Measurements from ENCODE around the gene ADAMTS12.

ADAMTS12 gene

DNA sequence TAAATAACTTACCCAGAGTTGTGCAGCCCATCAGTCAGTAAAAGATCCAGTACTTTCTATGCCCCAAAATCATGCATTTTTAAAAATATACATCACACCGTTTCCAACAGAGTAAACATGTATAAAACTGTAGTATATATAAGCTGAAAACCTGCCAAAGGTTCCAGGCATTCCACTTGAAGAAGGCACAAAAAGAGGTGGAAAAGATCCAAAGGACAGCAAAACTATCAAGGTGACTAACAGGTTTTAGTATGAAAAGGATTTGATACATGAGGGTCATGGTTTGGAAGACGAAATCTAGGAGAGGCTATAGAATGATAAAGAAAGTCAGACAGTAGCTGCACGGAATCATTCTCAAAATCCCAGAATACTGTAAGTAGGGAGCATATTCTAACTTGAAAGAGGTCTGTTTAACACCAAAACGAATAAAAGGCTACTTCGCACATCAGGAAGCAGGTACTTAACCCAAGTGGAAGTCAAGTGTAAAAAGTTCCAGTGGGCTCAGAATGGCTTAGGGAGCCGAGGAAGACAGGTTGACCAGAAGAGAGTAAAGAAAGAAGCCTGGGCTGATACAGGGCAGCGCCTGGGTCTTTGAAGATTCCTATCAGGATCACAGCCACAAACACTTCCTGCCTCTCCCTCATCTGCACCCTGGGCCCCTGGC is 207.2 kb downstream of the ADAMTS12 start:
- no peak for DNase-seq (ENCODE audit: extremely low read depth, low read depth)
- TF ChIP-seq, protein P1, sequence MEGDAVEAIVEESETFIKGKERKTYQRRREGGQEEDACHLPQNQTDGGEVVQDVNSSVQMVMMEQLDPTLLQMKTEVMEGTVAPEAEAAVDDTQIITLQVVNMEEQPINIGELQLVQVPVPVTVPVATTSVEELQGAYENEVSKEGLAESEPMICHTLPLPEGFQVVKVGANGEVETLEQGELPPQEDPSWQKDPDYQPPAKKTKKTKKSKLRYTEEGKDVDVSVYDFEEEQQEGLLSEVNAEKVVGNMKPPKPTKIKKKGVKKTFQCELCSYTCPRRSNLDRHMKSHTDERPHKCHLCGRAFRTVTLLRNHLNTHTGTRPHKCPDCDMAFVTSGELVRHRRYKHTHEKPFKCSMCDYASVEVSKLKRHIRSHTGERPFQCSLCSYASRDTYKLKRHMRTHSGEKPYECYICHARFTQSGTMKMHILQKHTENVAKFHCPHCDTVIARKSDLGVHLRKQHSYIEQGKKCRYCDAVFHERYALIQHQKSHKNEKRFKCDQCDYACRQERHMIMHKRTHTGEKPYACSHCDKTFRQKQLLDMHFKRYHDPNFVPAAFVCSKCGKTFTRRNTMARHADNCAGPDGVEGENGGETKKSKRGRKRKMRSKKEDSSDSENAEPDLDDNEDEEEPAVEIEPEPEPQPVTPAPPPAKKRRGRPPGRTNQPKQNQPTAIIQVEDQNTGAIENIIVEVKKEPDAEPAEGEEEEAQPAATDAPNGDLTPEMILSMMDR (IDR thresholded peaks at IDR 0.05; ENCODE audit: low read depth, low read length) = no peak

DNA sequence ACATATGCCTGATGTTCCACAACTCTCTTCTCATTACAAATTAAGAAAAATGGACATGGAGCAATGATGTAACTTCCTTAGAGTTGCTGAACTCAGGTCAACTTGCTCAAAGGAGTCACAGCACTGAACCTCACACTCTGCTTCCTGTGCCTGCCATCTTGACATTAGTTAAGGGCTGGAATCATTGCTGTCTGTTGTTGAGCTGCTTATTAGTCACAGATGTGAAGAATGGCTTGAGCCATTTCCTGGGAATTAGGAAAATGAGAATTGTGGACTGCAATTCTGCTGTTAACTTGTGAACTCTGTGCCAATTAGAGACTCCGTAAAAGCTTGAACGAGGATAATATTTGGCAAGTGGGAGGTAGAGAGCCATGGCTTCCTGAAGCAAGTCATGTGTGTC is 212.0 kb downstream of the ADAMTS12 start:
- TF ChIP-seq, protein P1 (IDR thresholded peaks at IDR 0.05; ENCODE audit: low read depth, low read length) = no peak
- DNase-seq (ENCODE audit: extremely low read depth, low read depth) = no peak

DNA sequence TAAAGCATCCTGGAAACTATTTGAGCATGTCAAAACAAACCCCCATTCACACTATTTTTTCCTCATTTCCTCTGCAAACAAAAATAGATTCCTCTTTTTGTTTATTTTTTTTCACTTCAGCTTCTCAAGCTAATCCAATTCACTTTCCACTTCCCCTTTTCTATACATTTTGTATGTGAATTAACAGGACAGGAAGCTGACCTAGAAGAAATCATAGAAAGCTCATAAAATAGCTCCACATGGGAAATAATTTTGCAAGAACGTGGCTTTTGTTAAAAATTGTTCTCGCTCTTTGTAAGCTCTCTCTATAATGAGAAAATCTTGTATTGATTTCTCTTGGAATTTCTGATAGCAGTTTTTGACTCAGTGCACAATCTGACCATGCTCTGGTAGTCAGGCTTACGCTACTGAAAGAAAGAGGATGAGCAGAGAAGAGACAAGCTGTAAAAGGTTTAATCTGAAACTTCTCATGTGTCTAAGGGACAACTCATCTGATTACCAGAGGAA is 215.8 kb downstream of the ADAMTS12 start:
- TF ChIP-seq, protein P1 (IDR thresholded peaks at IDR 0.05; ENCODE audit: low read depth, low read length) = no peak
- DNase-seq (ENCODE audit: extremely low read depth, low read depth) = no peak

DNA sequence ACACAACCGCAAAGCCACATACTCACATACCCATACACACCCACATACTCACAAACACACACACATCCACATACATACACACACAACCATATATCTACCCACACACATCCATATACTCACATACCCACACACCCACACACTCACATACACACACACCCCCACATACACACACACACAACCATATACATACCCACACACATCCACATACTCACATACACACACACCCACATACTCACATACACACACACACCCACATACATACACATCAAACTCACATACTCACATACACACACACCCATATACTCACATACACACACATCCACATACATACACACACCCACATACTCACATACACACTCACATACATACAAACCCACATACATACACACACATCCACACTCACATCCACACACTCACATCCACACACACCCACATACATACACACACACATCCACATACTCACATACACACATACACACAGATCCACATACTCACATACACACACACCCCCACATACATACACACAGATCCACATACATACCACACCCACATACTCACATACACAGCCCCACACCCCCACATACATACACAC is 220.0 kb downstream of the ADAMTS12 start:
- TF ChIP-seq, protein P1 (IDR thresholded peaks at IDR 0.05; ENCODE audit: low read depth, low read length) = no peak
- DNase-seq (ENCODE audit: extremely low read depth, low read depth) = no peak

DNA sequence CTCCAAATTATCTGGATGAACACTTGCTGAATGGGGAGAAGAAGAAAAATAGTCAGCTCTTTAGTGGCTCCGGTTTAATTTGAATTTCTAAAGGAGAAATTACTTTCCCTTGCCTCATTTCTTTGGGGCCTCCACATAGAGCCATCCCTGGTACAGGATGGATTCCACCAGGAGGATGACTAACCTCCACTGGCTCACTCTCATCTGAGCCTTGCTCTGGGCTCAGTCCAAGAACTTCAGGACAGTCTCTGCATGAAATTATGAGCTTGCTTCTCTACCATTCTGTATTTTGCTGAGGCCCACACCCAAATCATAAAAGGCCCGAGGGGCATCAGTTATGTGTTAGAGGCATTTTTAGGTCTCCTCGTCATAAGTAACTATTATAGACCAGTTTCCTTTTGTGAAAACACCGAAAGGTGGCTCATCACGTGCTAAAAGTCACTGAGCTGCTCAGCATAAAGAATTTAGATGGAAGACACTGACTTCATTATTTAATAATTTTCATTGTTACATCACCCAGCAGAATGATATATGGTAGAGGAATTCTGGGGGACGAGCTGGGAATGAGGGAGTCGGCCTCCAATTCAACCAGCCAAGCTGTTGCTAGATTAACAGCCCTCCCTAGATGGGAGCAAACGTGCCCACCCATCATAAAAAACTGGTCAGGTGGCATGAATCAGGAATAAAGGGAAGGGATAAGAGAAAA is 228.9 kb downstream of the ADAMTS12 start:
- DNase-seq (ENCODE audit: extremely low read depth, low read depth) = no peak
- TF ChIP-seq, protein P1 (IDR thresholded peaks at IDR 0.05; ENCODE audit: low read depth, low read length) = no peak

DNA sequence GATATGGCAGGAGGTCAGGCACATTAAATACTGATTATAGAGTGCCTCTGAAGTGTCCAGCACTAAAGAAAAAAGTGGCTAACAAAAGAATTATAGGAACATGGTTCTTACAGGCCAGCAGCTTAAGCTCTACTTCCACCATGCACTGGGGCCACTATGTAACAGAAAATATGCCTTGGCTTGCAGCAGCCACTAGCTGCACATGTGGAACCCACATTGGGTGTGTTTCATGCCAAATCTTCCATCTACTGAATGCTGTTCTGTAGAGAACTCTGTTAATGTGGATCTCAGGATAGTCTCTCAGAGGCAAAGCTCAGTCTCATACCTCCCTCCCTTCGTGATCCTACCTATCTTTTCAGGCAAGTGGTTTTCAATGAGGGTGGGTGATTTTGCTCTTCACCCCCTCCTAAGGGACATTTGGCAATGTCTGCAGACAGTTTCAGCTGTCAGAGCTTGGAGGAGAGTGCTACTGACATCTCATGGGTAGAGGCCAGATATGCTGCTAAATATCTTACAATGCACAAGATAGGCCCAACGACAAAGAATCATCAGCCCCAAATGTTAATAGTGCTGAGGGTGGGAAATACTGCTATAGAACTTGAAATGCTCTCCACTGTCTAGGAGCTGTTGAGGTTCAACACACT is 232.1 kb downstream of the ADAMTS12 start:
- TF ChIP-seq, protein P1 (IDR thresholded peaks at IDR 0.05; ENCODE audit: low read depth, low read length) = no peak
- DNase-seq (ENCODE audit: extremely low read depth, low read depth) = no peak
